HEK293 (cell line): ENCODE results near the gene MEFV.

Source experiments
- EGR2 ChIP-seq: fragments of 450-650 bp; formaldehyde crosslinking; IDR thresholded peaks from 2 replicates; pipeline ENCODE4 v1.5.1; 2016; ENCODE audit warnings: low read depth, missing biosample characterization, missing genetic modification characterization
- KLF10 ChIP-seq: fragments of 450-650 bp; IDR thresholded peaks from 2 replicates; pipeline ENCODE4 v1.5.1; 2018; ENCODE audit warnings: missing biosample characterization, mild to moderate bottlenecking, missing genetic modification characterization
- OVOL3 ChIP-seq: fragments of 450-650 bp; formaldehyde crosslinking; IDR thresholded peaks from 2 replicates; pipeline ENCODE4 v1.5.1; 2016; ENCODE audit warnings: missing biosample characterization, missing genetic modification characterization
- PBX3 ChIP-seq: sonication (generic); formaldehyde crosslinking; IDR thresholded peaks from 2 replicates; pipeline ENCODE4 v1.8.1; 2022; ENCODE audit warnings: mild to moderate bottlenecking, moderate library complexity, missing genetic modification reagents
- SCRT2 ChIP-seq: fragments of 450-650 bp; formaldehyde crosslinking; IDR thresholded peaks from 2 replicates; pipeline ENCODE4 v1.5.1; 2016; ENCODE audit warnings: missing biosample characterization, missing genetic modification characterization
- ZNF501 ChIP-seq: fragments of 450-650 bp; formaldehyde crosslinking; IDR thresholded peaks from 2 replicates; pipeline ENCODE4 v1.5.1; 2016; ENCODE audit warnings: missing biosample characterization, missing genetic modification characterization
- ZNF561 ChIP-seq: fragments of 450-650 bp; IDR thresholded peaks from 2 replicates; pipeline ENCODE4 v1.5.1; 2018; ENCODE audit warnings: missing biosample characterization, missing genetic modification characterization, borderline replicate concordance
- ZNF621 ChIP-seq: fragments of 450-650 bp; formaldehyde crosslinking; IDR thresholded peaks from 2 replicates; pipeline ENCODE4 v1.5.1; 2017; ENCODE audit warnings: missing biosample characterization, missing genetic modification characterization
- TF ChIP-seq, protein P1 (sequence below): fragments of 450-650 bp; formaldehyde crosslinking; IDR thresholded peaks from 2 replicates; pipeline ENCODE4 v1.5.1; 2016; ENCODE audit warnings: missing biosample characterization, missing genetic modification characterization

DNA sequence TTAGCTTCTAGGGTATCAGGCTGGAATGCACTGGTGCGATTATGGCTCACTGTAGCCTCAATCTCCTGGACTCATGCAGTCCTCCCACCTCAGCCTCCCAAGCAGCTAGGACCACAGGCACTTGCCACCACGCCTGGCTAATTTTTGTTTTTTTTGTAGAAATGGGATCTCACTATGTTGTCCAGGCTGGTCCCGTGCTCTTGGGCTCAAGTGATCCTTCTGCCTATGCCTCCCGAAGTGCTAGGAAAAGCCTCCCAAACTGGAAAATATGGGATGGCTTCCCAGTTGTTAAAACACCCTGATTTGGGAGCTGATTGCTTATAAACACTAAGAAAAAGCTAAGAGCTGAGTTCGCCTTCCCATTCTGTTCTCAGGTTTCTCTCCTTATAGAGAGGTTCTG lies 20.2 kb upstream of the MEFV start:
- TF ChIP-seq ZNF501 (no peak), ZNF561 (no peak), ZNF621 (tag by site-specific recombination) (no peak), OVOL3 (tag by site-specific recombination) (no peak), PBX3 (CRISPR knock-in tag) (no peak), EGR2 (tag by site-specific recombination) (no peak), KLF10 (tag by site-specific recombination) (no peak), SCRT2 (no peak)
- TF ChIP-seq, protein P1, sequence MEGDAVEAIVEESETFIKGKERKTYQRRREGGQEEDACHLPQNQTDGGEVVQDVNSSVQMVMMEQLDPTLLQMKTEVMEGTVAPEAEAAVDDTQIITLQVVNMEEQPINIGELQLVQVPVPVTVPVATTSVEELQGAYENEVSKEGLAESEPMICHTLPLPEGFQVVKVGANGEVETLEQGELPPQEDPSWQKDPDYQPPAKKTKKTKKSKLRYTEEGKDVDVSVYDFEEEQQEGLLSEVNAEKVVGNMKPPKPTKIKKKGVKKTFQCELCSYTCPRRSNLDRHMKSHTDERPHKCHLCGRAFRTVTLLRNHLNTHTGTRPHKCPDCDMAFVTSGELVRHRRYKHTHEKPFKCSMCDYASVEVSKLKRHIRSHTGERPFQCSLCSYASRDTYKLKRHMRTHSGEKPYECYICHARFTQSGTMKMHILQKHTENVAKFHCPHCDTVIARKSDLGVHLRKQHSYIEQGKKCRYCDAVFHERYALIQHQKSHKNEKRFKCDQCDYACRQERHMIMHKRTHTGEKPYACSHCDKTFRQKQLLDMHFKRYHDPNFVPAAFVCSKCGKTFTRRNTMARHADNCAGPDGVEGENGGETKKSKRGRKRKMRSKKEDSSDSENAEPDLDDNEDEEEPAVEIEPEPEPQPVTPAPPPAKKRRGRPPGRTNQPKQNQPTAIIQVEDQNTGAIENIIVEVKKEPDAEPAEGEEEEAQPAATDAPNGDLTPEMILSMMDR (tag by site-specific recombination): no peak
